T-helper 2 cell treated with Interferon-gamma antibody and Interleukin-4, amounts not matched to agents 100 ng/mL and 5 ng/mL, for 36 hours (primary cell): Measurements from ENCODE around the gene TSLP. TPM values are rescaled to one million over a fixed set of nuclear protein-coding genes. Genes with fewer than 3 reads are reported as not detected.

Experiments used
- intact Hi-C: fragments of 100-400 bp; cut with micrococcal nuclease; formaldehyde crosslinking; loops from one replicate; pipeline ENCODE4 v1.15.1; 2023
- total RNA-seq: library from RNA; stranded (reverse); gene quantifications from 2 replicates; pipeline ENCODE4 v1.2.3, GENCODE V29; 2022

The TSLP gene
- not detected in 2 replicates for total RNA-seq

DNA sequence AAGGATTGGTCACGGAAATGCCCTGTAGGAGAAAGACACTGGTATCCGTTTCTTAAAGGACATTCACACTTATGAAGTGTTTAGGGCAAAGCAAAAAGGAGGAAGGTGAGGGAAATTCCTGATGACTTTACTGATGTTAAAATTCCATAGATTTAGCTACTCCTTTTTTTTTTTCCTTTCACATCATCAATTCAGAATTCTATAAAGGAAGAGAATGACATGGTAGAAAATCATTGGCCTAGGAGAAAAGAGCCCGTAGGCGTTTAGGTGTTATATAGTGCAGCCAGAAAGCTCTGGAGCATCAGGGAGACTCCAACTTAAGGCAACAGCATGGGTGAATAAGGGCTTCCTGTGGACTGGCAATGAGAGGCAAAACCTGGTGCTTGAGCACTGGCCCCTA lies at the start of gene TSLP:
Gene TSLP (plus strand): TSS at position 301 of the 400 bp plus-strand sequence. CDS start 178 bp downstream, outside the sequence.
- intact Hi-C loops = loop anchor here (5.0 kb wide), 1 partner anchor 319 kb away; no protein-coding TSS in a partner anchor

- intact Hi-C loops = no loop called here
Observed at GRCh38 chr5:111022301-111022700, 49.2 kb upstream of the TSLP start.

GRCh38 chr5:111028865-111029264 lies 42.6 kb upstream of the TSLP start:
- intact Hi-C loops = no loop called here

DNA sequence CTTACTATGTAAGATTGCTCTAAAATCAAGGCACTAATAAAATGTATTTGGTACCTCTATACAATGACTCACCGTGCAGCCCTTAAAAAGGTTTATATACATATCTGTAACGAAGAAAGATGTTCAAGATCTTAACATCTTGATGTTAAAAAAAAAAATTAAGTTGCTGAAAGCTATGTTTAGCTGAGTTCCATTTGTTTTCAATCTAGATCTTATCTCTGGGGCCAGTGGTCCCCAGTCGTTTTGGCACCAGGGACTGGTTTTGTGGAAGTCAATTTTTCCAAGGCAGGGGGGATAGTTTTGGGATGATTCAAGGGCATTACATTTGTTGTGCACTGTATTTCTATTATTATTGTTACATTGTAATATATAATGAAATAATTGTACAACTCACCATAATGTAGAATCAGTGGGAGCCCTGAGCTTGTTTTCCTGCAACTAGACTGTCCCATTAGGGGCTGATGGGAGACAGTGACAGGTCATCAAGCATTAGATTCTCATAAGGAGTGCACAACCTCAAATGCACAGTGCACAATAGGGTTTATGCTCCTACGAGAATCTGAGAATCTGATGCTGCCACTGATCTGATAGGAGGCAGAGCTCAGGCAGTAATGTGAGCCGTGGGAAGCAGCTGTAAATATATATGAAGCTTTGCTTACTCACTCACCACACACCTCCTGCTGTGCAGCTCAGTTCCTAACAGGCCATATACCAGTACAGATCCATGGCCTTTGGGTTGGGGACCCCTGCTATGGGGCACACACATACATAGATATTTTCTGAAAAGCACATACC lies 27.6 kb upstream of the TSLP start:
- intact Hi-C loops = no loop called here

- intact Hi-C loops = no loop called here
Observed at GRCh38 chr5:111058064-111058463, 13.4 kb upstream of the TSLP start.

GRCh38 chr5:111060169-111060568 lies 11.3 kb upstream of the TSLP start:
- intact Hi-C loops = no loop called here

DNA sequence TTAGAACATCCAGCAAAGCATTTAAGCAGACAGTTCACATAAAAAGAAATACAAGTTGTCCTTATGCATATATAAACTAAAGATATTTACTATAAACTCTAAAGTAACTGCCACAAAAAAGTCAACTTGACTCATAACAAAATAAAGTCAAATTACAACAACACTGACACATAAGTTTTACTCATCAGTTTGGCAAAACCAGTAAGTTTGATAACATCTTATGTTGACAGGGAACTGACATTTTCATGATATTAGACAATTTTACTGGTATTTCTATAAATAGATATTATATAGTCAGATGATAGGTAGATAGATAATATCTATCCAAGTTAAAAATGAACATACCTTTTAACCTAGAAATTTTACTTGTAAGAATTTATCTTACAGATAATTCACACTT lies 9.9 kb upstream of the TSLP start:
- intact Hi-C loops = no loop called here

DNA sequence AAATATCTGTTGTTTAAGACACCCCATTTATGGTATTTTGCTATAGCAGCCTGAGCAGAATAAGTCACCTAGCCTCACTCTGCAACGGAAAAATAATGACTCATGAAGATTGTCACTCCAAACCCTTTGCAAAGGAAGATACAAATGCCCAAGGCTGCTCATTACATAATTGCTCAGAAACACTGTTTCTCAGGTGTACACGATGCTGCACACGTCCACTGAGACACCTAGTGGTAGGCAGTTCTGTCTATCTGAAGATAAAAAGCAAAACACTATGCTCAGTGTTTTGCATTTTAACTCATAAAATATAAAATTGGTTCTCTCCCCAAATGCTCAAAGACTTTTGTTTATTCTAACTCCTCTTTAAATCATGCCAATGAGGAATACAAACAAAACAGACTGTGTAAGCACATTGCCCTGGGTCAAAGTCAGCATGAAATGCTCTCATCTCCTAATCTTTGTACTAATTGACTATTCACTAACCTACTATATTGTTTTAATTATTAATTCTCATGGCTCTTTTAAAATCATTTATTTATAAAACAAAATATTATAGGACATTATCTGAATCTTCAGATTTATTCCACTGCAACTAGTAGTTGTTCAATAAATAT lies 7.7 kb upstream of the TSLP start:
- intact Hi-C loops = no loop called here

DNA sequence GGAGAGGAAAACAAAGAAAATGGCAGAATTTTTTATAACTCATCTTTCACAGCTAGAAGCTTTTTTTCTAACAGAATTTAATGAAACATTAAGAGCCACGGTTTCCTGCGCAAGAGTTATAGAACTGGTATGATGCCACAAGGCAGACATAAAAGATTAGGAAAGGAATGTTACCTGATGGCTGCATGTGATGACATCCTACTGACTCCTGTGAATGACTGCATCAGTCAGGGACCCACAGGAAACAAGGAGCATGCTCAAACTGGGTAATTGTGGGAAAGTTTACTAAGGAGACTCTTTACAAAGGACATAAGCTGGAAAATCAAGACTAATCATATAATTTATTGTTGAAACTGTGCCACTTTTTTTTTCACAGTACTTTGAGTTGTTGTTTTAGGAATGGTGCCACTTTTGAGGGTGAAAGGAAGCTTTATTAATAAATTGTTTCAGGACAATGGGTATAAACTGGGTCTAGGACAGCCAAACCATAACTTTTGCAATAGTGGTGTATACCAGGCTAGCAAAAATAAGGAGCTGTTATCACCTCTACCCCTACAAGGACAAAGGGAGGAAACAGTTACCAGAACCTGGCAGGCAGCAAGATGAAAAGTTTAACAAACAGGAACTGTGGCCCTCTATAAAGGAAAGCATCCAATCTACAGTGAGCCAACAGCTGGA lies 5.1 kb upstream of the TSLP start:
- intact Hi-C loops = no loop called here

GRCh38 chr5:111068213-111068612 lies 3.3 kb upstream of the TSLP start:
- intact Hi-C loops = no loop called here

- intact Hi-C loops = loop anchor here (5.0 kb wide), 1 partner anchor 318 kb away; no protein-coding TSS in a partner anchor
Observed at GRCh38 chr5:111069839-111070238, 1.7 kb upstream of the TSLP start.

DNA sequence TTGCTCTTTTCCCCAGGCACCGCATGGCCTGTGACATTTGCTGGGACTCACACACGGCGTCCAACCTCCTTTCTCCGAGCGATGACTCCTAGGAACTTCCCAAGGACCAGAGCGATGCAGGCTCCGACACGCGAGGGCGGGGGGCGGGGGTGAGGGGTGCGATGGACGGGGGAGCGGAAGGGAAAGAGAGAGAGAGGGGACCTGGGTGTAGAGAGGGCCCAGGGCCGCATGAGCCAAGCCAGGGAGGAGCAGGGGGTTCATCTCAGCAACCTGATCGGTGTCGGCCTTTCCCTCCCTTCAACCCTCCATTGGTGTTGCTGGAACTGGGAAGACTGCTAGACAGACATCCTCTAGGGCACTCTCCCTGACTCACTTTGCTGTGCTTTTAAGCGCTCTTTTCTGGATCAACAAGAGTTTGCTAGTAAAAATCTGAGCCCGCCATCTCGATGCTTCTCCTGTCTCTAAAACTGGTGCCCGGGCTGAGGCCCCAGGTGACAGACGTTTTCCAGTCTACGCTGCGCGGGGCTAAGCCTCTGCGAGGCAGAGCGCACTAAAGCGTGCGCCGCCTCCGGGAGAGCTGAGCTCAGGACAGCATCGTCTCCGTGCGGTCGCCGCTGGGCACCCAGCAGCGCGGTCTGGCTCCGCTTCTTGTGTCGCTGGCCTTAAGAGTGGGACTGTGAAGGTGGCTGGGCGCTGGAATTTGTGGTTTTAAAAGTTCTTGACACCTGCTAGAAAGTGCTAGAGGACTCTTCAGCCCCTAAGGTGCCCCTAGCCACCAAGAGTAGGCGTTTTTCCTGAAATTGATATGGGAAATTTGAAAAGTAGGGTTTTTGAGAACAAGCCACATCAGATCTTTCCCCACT lies 1.0 kb upstream of the TSLP start:
- intact Hi-C loops = loop anchor here (5.0 kb wide), 1 partner anchor 318 kb away; no protein-coding TSS in a partner anchor

DNA sequence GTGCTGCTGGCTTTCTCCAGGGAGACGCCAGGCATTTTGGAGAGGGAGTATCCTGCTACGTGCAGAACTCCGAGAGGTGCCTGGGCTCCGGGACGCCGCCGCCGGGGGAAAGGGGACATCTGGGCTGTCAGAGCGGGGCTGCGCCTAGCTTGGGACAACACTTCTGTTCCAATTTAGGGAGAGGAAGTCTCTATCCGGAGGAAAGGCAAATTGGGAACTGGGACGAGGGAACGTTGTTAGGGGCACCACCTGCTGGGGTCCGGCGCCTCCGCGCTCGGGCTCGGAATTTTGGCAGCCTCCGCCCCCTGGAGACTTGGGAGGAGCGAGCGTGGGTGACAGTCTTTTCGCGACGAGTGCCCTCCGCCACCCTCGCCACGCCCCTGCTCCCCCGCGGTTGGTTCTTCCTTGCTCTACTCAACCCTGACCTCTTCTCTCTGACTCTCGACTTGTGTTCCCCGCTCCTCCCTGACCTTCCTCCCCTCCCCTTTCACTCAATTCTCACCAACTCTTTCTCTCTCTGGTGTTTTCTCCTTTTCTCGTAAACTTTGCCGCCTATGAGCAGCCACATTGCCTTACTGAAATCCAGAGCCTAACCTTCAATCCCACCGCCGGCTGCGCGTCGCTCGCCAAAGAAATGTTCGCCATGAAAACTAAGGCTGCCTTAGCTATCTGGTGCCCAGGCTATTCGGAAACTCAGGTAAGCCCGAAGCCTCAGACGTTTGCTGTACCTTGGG lies 1.6 kb downstream of the TSLP start:
- intact Hi-C loops = loop anchor here (5.0 kb wide), 1 partner anchor 321 kb away; no protein-coding TSS in a partner anchor

DNA sequence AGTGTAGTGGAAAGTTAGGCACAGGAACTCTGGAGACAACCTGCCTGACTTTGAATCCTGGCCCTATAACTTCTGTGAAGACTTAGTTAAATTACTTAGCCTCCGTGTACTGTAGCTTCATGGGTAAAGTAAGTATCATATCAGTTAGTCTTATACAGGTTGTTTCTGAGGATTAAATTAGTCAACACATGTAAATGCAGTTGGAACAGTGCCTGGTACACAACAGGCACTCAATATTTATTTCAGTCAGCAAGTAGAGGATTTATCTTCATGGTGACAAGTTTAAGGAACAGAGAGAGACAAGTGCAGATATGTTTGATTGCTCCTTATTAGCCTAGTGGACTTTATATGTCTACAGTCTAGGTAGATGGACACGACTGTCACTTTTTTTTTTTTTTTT lies 2.7 kb downstream of the TSLP start:
- intact Hi-C loops = loop anchor here (5.0 kb wide), 1 partner anchor 322 kb away; no protein-coding TSS in a partner anchor

DNA sequence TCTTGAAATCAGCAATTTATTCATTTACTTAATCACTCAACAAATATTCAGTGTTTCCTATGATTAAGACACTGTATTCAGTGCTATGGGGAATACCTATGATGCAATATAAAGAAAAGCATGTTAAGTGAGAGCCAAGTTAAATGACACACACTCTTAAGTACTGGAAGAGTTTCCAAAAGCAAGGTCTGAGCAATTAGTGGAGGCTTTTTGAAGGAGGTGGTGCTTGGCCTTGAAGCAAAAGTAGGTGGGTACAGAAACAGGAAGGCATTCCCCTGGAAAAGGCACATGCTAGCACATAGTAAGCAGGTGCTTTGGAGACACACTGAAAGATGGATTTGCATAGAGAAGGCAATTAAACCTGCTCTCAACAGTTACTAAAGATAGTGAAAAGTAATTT lies 4.0 kb downstream of the TSLP start:
- intact Hi-C loops = no loop called here

- intact Hi-C loops = no loop called here
Observed at GRCh38 chr5:111076091-111076490, 4.6 kb downstream of the TSLP start.

DNA sequence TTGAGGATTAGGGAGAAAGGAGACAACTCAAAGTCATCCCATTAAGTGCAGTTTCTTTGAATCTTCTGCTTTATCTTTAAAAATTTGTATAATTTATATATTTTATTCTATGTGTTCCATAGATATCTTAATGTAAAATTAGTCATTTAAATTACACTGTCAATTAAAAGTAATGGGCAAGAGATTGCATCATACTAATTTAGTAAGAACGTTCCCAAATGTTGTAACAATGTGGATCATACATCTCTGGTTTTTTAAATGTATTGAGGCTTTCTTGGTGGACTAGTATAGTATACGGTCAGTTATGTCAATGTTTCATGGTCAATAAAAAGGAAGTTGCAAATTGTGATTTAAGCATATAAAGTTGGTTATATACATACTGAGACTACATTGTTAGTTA lies 6.2 kb downstream of the TSLP start:
- intact Hi-C loops = no loop called here

GRCh38 chr5:111079846-111080245 lies 8.3 kb downstream of the TSLP start:
- intact Hi-C loops = no loop called here

GRCh38 chr5:111083323-111083722 lies 11.8 kb downstream of the TSLP start:
- intact Hi-C loops = no loop called here
